HG02610 (cell line): ENCODE data around the gene ABHD1.

Source experiments
- ATAC-seq: cut with Tn5 transposase; IDR thresholded peaks from one replicate; pipeline ENCODE4 v1.9.1; 2021; ENCODE audit warnings: mild to moderate bottlenecking, moderate library complexity; ENCODE audit not compliant: unreplicated experiment

ABHD1 gene

DNA sequence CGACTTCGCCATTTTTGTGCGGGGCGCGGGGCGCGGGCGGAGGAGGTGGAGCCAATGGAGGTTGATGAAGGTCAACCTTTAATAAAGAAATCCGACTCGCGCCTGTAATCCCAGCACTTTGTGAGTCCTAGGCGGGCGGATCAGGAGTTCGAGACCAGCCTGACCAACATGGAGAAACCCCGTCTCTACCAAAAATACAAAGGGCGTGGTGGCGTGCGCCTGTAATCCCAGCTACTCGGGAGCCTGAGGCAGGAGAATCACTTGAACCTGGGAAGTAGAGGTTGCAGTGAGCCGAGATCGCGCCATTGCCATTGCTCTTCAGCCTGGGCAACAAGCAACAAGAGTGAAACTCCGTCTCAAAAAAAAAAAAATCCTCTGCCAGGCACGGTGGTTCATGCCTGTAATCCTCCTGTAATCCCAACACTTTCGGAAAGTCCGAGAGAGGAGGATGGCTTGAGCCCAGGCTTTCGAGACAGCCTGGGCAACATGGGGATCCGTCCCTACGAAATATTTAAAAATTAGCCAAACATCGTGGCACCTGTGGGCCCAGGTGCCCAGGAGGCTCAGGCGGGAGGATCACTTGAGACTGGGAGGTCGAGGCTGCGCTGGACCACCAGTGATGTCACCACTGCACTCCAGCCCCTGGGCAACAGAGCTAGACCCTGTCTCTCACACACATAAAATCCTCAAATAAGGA is 11.3 kb downstream of the ABHD1 start:
- no peak for ATAC-seq

- no peak for ATAC-seq
These were observed 11.9 kb downstream of the ABHD1 start for GRCh38 chr2:27135478-27135955.

DNA sequence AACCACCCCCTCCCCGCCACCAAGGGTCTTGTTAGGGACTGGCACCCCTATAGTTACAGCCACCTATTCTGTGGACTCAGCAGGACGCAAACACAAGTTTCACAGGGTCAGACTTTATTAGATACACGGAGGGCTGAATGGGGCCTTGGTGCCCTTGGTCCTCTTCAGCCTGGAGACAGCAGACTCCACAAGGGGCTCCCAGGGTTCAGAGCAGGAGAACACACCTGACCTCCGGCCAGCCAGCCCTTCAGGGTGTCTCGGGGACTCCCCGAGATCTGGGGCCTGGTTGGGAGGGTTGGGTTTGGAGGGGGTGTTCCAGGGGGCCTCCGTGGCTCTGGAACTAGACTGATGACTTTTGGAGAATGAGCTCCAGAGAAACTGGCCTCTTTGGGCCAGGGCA is 13.1 kb downstream of the ABHD1 start:
- no peak for ATAC-seq

- ATAC-seq: no peak
These were observed 13.8 kb downstream of the ABHD1 start for GRCh38 chr2:27137322-27137935.

DNA sequence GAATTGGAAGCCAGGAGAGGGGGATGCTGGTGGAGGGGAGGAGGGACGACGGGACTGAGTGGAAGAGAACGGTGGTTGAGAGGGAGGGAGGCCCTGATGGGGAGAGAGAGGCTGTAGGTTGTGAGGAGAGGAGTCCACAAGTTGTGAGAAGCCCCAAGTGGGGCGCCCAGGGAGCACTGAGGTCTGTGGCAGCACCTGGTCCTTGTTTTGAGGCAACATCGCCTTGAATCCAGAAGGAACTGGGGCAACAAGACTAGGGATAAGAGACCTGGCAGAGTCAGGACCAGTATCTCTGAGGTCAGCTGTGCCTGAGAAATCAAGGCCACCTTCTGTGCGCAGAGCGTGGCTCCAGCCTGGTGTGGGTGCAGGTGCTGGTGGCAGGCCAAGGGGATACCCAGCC is 14.5 kb downstream of the ABHD1 start:
- no peak for ATAC-seq

DNA sequence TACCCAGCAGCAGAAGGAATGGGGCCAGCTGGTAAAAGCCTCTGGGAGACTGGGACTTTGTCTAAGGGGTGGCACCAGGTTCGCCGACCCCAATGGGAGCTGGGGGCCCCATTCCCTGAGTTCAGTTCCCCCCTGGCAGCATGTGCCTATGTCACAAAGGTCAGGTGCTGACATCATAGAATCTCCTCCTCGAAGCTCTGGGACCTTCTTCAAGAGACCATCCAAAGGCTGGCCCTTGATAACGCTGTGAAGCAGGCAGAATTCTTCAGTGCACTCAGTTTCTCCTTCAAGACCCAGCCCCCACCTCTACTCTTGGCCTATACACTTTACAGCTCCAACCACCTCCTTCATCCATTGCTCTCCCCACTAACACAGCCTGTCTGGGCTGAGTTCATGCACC is 15.7 kb downstream of the ABHD1 start, which contains the start of gene PRR30:
Gene PRR30, minus strand, starts transcription at position 101 of the 400 bp plus-strand sequence. CDS start 1,081 bp downstream, outside the sequence.
- no peak for ATAC-seq

DNA sequence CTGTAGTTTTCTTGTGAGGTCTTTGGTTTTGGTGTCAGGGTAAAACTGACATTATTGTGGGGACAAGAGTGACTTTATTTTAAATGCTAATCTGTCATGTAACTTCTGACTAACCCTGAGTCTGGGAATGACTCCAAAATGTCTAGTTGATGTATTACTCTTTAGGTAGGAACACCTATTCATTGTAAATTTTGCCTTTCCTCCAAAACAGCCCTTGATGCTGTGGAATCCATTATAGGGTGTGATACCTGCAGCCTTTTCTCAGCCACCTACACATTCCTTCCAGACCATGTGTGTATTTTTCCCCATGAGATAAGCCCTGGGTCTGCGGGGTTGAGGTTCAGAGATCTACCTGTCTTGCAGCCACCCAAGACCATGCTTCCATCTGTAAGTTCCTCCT is 19.7 kb downstream of the ABHD1 start:
- ATAC-seq: no peak

DNA sequence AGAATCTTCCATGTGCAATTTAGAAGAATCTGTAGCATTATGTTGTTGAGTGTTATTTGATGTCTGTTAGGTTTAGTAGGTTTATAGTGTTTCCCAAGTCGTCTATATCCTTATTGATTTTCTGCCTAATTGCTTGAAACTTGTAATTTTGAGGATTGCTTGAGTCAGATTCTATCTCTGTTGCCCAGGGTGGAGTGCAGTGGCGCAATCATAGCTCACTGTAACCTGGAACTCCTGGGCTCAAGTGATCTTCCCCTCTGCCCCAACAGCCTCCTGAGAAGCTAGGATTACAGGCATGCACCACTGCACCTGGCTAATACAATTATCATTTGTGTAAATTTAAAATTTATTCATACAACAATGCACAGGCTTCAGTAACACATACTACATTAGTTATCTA is 22.1 kb downstream of the ABHD1 start:
- ATAC-seq: no peak

GRCh38 chr2:27147935-27148334 is 24.3 kb downstream of the ABHD1 start:
- ATAC-seq: no peak

DNA sequence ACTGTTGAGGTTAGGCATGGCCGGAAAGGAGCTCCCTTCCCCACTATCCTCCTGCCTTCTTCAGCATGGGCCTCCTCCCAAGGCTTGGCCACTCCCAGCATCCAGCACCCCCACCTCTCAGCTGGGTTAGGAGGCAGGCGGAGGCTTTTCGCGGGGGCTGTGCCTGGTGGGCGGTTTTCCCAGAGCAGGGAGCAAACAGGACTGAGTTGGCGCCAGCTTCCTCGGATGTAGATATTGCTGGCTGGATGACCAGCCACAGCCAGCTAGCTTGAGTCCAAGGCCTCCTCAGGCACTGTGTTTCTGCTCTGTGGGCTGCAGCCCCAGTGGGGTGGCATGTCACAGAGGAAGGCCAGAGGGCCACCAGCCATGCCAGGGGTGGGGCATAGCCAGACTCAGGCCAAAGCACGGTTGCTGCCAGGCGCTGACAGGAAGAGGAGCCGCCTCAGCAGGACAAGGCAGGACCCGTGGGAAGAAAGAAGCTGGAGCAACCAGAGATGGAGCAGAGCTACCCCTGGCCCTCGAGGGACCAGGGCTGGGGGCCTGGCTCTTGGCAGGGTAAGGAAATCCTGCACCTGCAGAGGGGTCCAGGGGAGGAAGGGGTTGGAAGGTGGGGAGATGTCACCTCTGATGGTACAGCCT is 25.3 kb downstream of the ABHD1 start, which contains the start of gene TCF23:
Gene TCF23, plus strand, starts transcription at position 204 of the 639 bp plus-strand sequence. Its CDS starts 130 bp downstream, at position 334.
- no peak for ATAC-seq

DNA sequence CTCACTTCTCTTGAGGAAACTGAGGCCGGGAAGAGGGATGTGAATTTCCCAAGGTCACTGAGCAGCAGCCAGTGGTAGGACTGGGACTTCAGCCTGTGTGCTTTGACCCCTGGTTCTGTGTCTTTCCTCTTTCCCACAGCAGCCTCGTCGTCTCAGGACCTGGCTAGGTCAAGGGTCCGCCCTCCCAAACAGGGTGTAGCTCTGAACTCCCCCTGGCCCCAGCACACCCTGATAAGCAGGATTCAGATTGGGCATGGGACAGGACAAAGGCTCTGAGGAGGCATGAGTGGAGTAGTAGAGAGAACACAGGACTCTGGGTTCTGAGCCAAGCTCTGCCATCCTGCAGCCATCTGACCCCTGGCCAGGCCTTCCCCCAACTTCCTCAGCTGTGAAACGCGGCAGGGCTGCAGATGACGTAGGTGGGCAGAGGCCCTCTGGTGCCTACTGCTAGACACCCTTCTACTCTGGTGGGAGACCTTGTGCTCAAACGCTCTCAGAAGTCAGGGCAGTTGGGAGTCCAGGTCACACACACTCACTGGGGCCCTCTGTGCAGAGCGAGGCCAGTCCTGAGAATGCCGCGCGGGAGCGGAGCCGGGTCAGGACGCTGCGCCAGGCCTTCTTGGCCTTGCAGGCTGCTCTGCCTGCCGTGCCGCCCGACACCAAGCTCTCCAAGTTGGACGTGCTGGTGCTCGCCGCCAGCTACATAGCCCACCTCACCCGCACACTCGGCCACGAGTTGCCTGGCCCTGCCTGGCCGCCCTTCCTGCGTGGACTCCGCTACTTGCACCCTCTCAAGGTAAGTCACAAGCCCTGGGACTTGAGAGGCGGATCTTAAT is 26.2 kb downstream of the ABHD1 start:
- no peak for ATAC-seq

DNA sequence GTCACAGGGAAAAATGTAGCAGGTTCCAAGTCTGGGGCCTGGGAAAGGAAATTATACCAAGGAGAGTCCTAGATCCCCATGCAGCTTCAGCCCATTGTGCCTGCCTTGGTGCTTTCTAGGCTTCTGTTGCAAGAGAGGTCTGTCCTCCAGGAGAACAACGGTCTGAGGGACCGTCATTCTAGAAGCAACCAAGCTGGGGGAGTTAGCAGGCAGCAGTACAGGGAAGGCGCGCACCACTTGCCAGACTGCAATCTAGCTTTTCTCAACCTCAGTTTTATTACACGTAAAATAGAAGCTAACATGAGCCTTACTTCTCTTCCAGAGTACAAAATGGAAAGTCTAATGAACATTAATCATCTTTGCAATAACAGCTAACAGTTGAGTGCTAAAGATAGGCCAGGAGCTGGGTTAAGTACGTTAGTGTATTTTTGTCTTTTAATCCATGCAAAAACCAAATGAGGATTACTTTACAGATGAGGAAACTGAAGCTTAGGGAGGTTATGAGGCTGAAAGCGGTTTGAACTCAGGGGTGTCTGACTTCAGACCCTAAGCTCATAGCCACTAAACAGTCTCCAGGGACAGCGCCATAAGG is 27.1 kb downstream of the ABHD1 start:
- no peak for ATAC-seq

- ATAC-seq: no peak
These were observed 28.6 kb downstream of the ABHD1 start for GRCh38 chr2:27152102-27152795.

- ATAC-seq: no peak
These were observed 29.3 kb downstream of the ABHD1 start for GRCh38 chr2:27152796-27153464.

- ATAC-seq: no peak
These were observed 30.9 kb downstream of the ABHD1 start for GRCh38 chr2:27154488-27154887.

DNA sequence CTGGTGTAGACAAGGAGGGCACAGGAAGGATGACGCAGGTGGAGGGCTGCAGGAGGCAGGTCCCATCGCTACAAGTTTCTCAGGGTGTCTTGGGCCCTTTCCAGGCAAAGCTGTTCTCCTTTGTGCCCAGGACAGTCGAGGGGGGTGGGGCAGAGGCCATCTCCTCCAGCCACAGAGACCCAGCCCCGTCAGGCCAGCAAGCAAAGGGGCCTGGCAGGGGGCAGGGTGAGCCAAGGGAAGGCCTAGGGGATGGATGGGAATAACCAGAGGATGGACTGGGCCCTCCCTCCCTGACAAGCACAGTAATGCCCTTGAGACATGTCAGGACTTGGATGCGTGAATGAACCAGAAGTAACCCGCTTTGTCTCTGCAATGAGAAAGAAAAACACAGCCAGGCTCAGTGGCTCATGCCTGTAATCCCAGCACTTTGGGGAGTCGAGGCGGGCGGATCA is 31.5 kb downstream of the ABHD1 start:
- ATAC-seq: no peak

GRCh38 chr2:27158468-27158867 is 34.9 kb downstream of the ABHD1 start:
- ATAC-seq: no peak

GRCh38 chr2:27159271-27159670 is 35.7 kb downstream of the ABHD1 start:
- no peak for ATAC-seq

DNA sequence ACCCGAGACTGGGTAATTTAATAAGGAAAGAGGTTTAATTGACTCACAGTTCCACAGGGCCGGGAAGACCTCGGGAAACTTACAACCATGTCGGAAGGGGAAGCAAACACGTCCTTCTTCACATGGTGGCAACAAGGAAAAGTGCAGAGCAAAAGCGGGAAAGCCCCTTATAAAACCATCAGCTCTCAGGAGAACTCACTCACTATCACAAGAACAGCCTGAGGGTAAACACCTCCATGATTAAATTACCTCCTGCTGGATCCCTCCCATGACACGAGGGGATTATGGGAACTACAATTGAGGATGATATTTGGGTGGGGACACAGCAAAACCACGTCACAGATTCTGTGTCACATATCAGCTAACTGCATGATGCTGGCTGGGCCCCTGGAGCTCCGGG is 36.6 kb downstream of the ABHD1 start:
- no peak for ATAC-seq
